GM19463 (cell line): Measurements from ENCODE around the gene SDF4.

Source experiments
- ATAC-seq: cut with Tn5 transposase; IDR thresholded peaks from one replicate; pipeline ENCODE4 v1.9.1; 2021; ENCODE audit warnings: mild to moderate bottlenecking, moderate library complexity; ENCODE audit not compliant: unreplicated experiment

SDF4 gene, protein sequence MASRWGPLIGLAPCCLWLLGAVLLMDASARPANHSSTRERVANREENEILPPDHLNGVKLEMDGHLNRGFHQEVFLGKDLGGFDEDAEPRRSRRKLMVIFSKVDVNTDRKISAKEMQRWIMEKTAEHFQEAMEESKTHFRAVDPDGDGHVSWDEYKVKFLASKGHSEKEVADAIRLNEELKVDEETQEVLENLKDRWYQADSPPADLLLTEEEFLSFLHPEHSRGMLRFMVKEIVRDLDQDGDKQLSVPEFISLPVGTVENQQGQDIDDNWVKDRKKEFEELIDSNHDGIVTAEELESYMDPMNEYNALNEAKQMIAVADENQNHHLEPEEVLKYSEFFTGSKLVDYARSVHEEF

DNA sequence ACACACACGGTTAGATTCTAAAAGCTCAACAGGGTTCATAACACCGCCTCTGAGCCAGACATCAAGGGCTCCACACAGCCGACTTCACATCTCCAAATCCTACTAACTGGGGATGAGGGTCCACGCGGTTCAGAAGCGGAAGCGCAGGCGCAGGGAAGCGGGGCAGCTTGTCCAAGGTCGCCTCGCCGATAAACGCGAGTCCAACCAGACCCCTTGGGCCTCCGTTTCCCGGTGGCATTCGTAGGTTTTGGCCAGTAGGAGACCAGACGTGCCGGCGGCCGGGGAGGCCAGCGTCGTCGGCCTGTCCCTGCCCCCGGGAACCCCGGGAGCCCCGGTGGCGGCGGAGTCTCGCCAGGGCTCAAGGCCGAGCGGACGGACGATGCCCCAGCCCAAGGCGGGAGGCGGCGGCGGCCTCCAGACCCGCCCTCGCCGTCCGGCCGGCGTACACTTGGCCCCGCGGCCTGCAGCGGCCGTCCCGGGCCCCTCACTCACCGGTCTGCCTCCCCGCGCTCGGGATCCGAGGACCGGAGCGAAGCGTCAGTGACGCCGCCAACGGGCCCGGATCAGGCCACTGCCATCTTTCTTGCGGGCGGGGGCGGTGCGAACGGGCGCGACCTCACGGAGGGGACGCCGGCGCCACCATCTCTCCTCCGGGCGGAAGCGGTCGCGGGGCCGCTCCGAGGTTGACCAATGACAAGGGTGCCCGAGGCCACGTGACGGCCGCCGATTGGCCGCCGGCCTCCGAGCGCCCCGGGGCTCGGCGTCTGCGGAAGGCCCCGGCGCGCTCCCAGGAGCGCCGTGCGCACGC lies at the start of gene SDF4:
Gene SDF4, minus strand, starts transcription at position 602 of the 808 bp plus-strand sequence. CDS start 3,229 bp downstream, outside the sequence.
- ATAC-seq: peak; percentile 89

DNA sequence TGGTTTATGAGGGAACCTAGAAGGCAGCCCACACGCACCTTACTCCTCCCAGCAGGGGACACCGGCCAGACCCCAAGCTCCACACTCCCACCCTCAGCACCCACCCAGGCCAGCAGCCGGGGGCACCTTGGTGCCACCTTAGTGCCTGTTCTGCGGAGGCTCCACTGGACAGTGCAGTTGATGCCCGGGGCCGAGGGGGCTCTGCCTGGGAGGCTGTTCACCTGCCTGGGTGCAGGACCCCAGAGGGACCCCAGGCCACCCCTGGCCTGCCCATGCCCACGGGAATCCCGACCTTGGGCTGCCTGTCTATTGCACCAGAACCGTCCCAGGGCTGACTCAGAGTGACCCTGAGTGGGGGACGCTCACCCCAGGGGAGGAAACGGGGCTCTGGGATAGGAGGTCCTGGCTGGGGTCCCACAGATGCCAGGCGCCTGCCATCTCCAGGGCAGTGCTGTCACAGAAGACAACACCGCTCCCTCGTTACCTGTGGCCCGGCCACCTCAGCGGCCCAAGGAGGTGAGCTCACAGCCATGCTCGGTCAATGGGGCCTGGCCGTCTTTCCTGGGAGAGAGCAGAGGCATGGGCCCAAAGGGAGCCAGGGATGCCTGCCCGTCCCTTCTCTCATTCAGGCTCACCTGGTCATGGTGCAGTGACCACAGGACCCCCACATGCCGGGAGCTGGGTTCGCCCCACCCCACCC lies 49.1 kb upstream of the SDF4 start:
- ATAC-seq: no peak

DNA sequence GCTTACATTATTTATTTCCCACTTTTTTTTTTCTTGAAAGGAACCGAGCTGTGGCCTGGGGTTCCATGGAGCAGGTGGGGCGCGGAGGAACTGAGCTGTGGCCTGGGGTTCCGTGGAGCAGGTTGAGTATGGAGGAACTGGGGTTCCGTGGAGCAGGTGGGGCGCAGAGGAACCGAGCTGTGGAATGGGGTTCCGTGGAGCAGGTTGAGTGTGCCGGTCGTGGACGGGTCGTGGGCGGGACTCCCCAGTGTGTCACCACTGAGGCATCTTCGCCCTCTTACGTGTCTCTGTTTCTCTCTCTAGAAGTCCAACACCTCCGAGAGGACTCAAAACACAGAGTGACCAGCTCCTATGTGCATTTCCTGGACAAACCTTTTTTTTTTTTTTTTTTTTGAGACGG lies 47.2 kb upstream of the SDF4 start:
- no peak for ATAC-seq

DNA sequence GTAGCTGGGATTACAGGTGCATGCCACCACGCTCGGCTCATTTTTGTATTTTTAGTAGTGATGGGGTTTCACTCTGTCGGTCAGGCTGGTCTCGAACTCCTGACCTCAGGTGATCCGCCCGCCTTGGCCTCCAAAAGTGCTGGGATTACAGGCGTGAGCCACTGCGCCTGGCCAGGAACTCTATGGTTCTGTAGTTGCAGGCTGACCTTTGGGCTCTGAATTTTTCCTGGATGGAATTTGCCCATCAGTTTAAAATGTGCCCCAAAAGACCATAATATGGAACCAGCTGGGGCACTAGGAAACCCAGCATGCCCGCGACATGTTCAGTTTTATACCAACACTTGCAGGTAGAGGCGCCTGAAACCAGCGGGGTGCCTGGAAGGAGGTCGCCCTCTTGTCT lies 46.8 kb upstream of the SDF4 start:
- no peak for ATAC-seq

DNA sequence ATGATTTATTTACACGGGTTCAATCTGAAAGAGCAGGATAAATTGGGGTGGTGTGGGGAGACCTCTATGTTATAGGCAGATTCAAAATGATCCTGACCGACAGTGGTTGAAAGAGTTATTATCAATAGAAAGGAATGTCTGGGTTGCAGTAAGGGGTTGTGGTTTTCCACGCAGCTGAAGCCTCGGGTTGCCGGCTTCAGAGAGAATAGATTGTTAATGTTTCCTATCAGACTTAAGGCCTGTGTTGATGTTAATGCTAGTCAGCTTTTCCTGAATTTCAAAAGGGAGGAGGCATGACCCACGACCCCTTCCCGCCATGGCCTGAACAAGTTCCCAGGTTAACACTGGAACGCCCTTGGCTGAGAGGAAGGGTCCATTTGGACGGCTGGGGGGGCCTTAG lies 44.0 kb upstream of the SDF4 start:
- no peak for ATAC-seq

DNA sequence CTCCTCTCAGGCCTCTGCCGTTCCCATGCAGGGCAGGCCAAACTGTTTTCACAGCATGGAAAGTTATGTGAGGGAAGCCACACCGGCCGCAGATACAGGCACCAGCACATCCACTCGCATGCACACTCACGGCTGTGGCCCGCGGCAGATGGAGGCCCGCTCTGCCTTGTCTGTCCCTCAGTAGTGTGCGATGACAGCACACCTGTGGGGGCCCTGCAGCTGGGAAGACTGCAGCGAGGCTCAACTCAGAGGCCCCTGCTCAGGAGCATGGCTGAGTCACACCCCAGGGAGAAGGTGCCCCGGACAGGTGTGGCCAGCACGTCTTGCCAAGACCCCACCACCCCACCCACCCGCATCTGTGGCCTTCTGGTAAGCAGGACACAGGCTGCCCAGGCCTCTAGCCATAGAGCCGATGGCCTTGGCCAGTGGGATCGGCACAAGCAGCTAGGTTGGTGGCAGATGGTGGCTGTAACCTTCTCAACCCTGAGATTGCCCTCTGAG lies 43.2 kb upstream of the SDF4 start:
- ATAC-seq: no peak

DNA sequence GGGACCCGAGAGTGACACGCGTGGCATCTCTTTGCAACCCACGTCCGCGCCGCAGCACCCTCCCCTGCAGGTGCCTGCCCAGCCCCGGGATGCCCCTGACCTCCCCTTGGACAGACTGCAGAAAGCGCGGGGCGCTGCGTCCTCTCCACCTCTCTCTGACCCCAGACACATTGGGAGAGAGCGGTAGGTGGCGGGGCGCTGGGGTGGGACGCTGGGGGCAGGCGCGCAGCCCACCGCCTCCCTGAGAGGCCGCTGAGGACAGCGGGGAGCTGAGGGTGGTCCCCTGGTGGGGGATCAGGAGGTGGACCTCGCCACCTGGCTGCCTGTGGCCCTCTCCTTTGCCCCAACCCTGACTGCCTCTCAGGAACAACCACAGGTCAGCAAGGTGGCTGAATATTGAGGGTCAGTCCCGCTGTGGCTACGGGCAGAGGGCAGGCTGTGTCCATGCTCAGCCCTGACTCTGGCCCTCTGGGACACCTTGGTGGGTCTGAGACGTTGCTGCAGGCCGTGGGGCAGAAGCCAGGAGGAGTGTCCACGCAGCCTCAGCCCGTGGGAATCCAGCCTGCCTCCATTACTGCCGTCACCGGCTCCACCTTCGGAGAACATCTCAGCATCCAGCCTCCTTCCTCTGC lies 42.6 kb upstream of the SDF4 start:
- ATAC-seq: no peak

DNA sequence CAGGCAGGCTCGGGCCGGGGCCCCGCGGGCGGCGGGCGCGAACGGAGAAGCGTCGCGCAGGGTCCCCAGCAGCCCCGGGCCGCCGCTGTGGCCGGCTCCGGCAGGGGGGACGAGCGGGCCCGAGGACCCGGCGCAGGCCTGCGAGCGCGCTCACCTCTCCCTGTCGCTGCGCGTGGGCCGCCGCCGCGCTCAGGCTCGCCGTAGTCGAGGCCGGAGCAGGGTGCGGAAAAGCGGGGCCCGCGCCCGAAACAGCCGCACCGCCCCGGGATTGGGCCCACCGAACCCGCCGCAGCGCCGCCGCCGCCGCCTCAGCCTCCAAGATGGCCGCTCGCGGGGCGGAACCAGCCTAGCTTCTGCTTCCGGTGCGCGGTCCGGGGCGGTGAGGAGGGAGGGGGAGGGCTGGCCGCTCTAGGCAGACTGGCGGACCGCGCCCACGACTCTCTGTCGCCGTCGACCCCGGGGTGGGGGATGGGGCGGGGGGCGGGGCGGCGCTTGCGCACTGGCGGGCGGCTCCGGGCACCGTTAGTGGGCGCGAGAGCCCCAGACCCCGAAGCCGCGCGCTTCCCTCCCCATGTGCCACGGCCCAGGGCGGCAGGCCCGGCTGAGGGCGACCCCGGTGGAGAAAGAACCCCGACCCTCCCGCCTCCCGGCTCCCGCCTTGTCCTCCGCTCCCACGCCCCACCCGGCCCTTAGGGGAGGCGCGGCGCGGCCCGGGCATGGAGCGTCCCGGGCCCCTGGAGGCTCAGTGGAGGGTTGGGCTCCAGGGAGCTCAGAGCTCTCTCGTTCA lies 41.9 kb upstream of the SDF4 start, which contains the start of gene UBE2J2:
Gene UBE2J2, minus strand, starts transcription at position 343 of the 787 bp plus-strand sequence. CDS start 5,862 bp downstream, outside the sequence.
- ATAC-seq: peak; percentile 85

DNA sequence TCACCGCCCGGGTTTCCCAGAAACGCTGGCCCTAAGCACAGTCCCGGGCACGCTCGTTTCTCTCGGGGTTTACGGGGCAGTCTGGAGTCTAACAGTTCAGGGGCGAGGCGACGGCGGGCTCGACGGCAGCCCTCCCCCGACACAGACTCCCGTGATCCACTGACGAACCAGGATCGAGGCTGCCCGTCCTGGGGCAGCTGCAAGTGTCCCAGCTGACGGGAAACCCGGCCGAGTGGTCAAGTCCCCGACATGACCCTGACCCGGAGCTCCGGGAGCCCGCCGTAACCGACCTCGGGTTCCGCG lies 41.4 kb upstream of the SDF4 start:
- no peak for ATAC-seq

DNA sequence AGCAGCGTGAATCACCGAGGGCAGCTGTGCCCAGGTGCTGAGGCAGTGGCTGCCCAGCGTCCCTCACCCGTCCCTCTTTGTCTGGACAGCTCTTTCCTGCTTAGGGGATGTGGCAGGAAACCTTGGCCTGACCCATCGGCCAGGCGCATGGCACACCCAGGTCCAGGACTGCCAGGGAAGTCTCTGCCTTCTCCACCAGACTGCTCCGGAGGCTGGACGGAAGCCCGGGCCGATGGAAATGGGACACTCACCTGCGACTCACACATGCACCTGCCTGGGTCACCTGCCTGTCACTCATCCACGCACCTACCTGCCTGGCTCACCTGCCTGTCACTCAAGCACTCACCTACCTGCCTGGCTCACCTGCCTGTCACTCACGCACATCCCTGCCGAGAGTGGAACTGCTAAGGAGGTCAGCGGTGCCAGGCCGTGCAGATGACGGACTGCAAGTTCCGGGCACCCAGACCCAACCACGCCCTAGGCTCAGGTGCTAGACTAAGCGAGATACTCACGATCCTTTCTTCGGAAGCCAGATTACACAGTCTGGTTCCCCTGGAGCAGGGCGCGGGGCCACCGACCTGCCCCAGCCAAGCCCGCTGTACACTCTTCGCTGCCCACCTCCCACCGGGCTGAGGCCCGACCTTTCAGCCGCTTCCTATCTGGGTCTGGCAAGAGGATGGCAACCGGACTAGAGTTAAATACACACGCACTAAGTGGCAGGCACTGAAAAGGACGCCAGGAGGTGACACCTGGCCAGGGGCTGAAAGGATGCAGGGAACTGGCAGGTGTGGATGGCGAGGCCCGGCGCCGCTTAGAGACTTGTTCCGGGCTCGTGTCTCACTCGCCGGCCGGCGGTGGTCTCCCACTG lies 40.8 kb upstream of the SDF4 start:
- ATAC-seq: no peak

DNA sequence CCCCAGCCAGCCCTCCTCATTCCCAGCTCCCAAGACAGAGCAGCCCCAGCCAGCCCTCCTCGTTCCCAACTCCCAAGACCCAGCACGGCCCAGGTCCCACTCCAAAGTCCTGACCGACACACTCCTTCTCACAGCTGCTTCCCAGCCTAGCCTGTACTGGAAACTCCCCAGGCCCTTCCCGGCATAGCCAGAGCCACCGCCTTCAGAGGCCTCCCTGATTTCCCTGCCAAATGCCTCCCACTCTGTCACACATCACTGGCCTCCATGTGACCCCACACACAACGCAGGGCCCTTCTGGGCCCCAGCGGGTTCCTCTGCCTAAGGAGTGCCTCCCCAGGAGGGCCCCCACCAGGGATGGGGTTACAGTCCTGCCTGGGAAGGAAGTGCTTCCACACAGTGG lies 39.0 kb upstream of the SDF4 start:
- no peak for ATAC-seq

DNA sequence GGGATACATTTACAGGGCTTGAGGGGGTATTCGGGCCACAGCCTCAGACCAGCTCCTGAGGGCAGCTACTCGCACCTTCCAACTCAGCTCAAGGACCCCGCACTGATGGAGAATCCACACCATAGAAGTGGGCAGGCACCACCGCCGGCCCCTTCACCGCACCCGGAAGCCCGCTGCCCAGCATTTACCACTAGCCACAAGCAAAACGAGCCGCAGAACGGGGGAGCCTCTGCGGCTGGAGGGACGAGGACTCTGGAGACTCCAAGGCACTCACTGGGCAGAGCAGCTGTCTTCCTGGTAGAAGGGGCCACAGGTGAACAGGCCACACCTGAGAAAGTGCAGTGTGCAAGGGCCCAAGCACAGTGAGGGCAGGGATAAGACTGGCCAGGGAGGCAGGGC lies 36.5 kb upstream of the SDF4 start:
- no peak for ATAC-seq

DNA sequence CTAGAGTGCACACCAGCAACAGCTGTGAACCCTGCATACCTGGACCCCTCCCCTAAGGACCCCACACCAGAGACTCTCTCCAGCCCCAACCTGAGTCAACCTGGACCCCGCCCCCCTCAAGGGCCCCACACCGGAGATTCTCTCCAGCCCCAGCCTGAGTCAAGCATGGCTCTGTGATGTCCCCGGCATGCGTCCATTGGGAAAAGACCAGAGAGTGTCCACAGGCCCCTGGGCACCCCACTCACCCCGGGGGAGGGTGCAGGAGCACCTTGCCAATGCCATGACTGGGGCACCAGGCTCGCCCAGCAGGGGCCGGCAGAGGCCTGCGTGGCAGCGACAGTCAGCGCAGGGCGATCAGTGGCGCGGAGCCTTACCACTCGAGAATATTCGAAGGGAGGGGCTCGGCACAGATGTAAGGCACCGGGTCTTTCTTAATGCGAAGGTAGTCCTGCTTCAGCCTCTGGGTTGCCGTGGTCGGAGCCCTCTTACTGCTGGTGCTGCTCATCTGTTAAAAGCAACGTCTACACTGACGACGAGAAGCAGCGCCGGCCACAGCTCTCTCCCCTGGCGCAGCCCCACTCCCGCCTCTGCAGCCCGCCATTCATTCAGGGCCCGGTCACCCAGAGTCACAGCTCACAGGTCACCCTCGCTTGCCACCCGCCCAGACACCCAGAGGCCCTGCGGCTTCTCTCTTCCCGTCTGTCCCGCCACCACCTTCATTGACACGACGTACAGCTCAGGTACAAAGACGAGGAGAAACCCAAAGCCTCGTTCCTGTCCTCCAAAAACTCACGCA lies 35.9 kb upstream of the SDF4 start:
- no peak for ATAC-seq

DNA sequence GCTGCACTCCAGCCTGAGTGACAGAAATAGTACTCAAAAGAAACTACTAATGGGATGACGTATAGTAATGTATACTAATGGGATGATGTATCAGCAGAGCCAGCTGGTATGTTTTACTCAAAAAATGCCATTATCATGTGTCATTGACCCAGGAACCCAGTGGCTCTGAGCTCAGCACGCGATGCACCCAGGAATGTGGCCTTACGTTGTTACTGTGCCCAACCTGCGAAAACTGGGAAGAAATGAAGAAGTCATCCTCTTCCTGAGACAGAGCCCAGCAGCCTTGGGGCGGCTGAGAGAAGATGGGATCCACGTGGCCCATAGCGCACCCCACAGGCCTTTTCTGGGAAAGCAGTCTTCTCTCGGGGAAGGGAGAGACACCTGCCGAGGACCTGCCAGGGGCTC lies 33.1 kb upstream of the SDF4 start:
- ATAC-seq: no peak

DNA sequence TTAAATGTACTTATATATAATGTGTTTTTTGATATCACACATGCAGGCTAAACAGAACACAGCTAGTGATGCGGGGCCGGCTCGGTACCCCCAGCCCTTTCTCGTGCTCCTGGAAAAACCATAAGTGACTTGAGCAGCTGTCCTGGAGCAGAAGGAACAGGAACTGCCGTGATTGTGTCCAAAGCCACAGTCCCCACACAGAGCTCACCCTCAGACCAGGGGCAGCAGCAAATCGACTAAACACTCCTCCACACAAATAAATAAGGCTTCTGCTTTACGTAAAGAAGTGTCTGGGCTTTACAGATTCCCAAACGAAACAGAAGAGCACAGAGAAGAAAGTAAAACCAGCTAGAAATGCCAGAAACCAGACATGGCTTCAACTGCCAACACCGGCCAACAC lies 32.2 kb upstream of the SDF4 start:
- no peak for ATAC-seq

DNA sequence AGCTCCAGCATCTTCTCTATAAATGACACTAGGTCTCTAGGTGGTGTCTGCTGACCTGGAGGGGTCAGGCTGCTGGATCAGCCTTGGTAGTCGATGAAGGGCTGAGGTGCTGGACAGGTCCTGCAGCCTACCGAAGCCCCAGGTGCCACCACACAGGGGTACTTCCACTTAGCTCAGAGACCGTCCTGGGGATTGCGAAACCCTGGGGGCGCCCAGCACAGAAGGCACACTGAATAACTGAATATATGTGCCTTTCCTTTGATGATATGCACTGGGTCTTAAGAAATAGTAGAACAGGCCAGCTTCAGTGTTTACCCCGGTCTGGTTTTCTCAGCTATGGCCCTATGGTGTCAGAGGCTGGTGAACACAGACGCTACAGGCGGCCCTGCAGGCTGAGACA lies 31.0 kb upstream of the SDF4 start:
- no peak for ATAC-seq

DNA sequence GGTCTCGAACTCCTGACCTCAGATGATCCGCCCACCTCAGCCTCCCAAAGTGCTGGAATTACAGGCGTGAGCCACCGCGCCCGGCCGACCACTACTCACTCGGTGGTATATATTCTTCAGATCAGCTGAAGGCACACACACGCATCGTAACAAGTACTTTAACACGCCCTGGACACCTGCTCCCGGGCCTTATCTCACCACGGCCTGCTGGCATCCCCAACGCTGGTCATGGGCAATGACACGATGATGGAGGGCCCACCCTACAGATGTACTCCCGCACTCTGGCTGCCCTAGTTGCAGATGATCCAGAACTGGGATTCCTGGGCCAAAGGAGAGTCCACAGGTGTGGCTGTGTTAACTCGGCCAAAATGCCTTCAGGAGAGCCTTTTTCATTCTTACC lies 30.3 kb upstream of the SDF4 start:
- ATAC-seq: no peak

DNA sequence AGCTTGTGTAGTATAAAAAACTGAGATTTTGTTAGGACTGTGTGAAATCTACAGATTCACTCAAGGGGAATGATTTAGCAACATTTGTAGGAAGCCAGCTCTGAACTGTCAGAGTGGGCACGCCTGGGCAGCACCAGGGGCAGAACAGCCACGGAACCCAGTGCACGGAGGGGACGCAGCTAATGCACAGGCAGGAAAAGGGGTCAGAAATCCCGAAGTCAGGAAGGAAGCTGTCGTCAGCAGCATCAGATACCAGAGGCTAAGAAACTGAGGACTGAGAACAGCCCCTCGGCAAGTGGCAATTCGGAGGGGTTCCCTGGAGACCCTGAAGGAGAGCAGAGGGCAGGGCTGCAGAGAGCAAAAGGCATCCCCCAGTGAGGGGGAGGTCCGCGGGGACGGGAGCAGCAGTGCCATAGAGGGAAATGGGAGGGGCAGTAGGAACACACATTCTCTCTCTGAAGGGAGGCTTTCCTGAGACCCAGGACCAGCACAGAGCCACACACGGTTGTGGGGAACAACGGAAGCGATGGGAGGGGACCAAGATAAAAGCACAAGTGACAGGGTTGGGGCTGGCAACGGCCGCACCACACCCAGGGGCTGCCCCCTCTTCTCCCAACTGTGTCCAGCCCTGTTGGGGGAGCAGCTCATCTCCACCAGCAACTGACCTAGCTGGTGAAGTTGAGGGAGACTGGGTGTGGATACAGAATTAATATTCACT lies 29.2 kb upstream of the SDF4 start:
- ATAC-seq: no peak
